BLaER1 treated with 17β-estradiol and CSF1 and Interleukin-3, amounts not matched to agents 10 nM and 100 nM (cell line): Measurements from ENCODE around the gene PAOX.
A peak's percentile ranks its signal among the peaks of the same experiment; 100 is the strongest.

Experiments
- H3K27ac ChIP-seq, 11 experiments: shearing (Covaris generic); formaldehyde crosslinking; 2 replicates each; pipeline ENCODE4 v1.8.1; 2022
- H3K27me3 ChIP-seq, 11 experiments: shearing (Covaris generic); formaldehyde crosslinking; 2 replicates each; pipeline ENCODE4 v1.8.1; 2022
- H3K36me3 ChIP-seq, 11 experiments: shearing (Covaris generic); formaldehyde crosslinking; 2 replicates each; pipeline ENCODE4 v1.8.1; 2022
- H3K4me1 ChIP-seq, 10 experiments: shearing (Covaris generic); formaldehyde crosslinking; 2 replicates each; pipeline ENCODE4 v1.8.1; 2022
- H3K4me2 ChIP-seq, 11 experiments: shearing (Covaris generic); formaldehyde crosslinking; 2 replicates each; pipeline ENCODE4 v1.8.1; 2022
- H3K4me3 ChIP-seq, 10 experiments: shearing (Covaris generic); formaldehyde crosslinking; 2 replicates each; pipeline ENCODE4 v1.8.1; 2022
- H3K9ac ChIP-seq, 11 experiments: shearing (Covaris generic); formaldehyde crosslinking; 2 replicates each; pipeline ENCODE4 v1.8.1; 2022
- H3K9me3 ChIP-seq, 11 experiments: shearing (Covaris generic); formaldehyde crosslinking; replicated peaks in 1 of 11; 2 replicates each; pipeline ENCODE4 v1.8.1; 2022
- H4K20me1 ChIP-seq, 11 experiments: shearing (Covaris generic); formaldehyde crosslinking; 2 replicates each; pipeline ENCODE4 v1.8.1; 2022
- Cebpa-rat ChIP-seq, 11 experiments: shearing (Covaris generic); IDR thresholded peaks; 2 replicates each; pipeline ENCODE4 v1.8.1; 2022

The PAOX gene

GRCh38 chr10:133351408-133352318 is 27.4 kb upstream of the PAOX start:
- Histone ChIP-seq H3K4me1 (peaks cover 22 to 51% (median 43%) of the 10 kb centered on the region in 10 experiments), H3K27me3 (no peaks in the 10 kb centered on the region)

DNA sequence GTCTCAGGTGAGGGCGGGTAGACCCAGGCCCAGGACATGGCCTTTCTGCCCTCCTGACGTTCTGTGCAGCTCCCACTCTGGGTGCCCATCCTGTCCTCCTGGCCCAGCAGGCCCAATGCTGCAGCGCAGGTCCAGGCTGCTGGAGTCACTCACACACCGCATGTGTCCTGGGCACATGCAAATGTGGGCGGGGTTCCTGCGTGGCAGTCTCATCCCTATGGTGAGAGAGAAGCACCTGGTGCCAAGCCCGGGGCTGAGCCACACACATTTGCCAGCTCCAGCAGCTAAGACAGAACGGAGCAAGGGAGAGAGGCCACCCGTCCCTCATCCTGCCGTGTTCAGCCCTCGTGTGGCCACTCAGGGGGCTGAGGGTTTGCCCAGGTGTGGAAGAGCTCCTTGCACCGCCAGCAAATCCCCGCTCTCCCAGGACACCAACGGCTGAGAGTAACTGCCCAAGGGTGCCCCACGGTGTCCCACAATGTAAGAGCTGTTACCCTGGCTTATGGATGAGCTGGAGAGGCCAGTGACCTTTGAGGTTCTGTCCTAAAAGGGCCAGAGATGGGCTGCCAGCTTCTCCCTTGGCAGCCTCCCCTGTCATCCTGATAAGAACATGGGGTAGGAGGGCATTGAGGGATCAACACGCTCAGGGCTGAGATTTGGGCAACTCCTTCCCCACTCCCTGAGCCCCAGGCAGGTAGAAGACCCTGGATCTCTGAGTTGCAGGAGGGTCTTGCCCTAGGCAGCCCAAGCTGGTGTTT is 25.7 kb upstream of the PAOX start:
- no peaks in the 10 kb centered on the region for H3K27me3 ChIP-seq
- peaks cover 25 to 41% (median 36%) of the 10 kb centered on the region in 10 experiments for H3K4me1 ChIP-seq
- no peak for TF ChIP-seq Cebpa-rat (IDR thresholded peaks at IDR 0.05)
- H3K4me2 ChIP-seq = no peak overlapping the region
- peaks cover 0 to 26% (median 15%) of the 10 kb centered on the region in 11 experiments; a peak in 13 of 22 replicates for H3K36me3 ChIP-seq
- no peak overlapping the region for H3K4me3 ChIP-seq
- H4K20me1 ChIP-seq = peaks cover 10 to 73% (median 32%) of the 10 kb centered on the region in 11 experiments; a peak in 16 of 22 replicates
- no peak overlapping the region for H3K27ac ChIP-seq
- no peaks in the 10 kb centered on the region for H3K9me3 ChIP-seq
- no peak overlapping the region for H3K9ac ChIP-seq

More at GRCh38 chr10:133351408-133352318, 27.4 kb upstream of the PAOX start:
- TF ChIP-seq Cebpa-rat (IDR thresholded peaks at IDR 0.05) = no peak
- Histone ChIP-seq H3K27ac (no peak overlapping the region), H4K20me1 (peaks cover 9 to 72% (median 30%) of the 10 kb centered on the region in 11 experiments; a peak in 16 of 22 replicates), H3K4me2 (peak overlapping the region in 6 of 11 experiments; percentile 5 to 41 (median 22); a peak in 5 of 22 replicates), H3K4me3 (no peak overlapping the region), H3K36me3 (peaks cover 0 to 26% (median 15%) of the 10 kb centered on the region in 11 experiments; a peak in 13 of 22 replicates), H3K9me3 (no peaks in the 10 kb centered on the region), H3K9ac (no peak overlapping the region)

DNA sequence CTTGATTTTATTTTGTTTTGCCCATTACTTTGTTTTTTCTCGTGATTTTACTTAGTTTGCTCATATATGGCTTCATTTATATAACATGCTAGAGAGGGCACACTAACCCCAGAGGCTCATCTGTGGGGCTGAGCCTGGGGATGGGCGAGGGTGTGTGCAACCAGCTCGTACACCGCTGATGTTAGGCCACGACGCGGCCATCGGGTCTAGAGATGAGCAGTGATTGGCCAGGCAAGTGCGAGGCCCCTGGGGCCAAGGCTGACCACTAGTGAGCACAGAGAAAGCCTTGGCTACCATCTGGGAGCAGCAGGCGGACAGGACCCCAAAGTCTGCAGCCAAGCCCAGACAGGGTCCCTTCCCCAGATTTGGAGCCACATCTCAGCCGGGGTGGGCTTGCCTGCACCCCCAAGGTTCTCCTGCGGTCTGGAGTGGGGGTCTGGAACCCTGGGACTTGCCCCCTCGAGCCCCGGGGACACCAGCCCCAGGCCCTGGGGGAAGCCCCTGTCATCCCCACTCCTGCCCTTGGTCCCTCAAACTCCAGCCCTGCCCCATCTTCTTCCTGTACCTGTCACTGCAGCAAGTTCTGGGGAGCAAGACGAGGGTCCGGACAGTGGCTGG is 25.0 kb upstream of the PAOX start:
- no peak for TF ChIP-seq Cebpa-rat (IDR thresholded peaks at IDR 0.05)
- Histone ChIP-seq H3K4me3 (no peak overlapping the region), H4K20me1 (peaks cover 10 to 73% (median 32%) of the 10 kb centered on the region in 11 experiments; a peak in 16 of 22 replicates), H3K9ac (peak overlapping the region in 2 of 11 experiments; percentile 1 to 94; a peak in 1 of 22 replicates), H3K27me3 (no peaks in the 10 kb centered on the region), H3K4me1 (peaks cover 25 to 41% (median 36%) of the 10 kb centered on the region in 10 experiments), H3K9me3 (no peaks in the 10 kb centered on the region), H3K36me3 (peaks cover 0 to 26% (median 15%) of the 10 kb centered on the region in 11 experiments; a peak in 13 of 22 replicates), H3K4me2 (peak overlapping the region in 6 of 11 experiments; percentile 99 to 100 (median 100); a peak in 7 of 22 replicates), H3K27ac (peak overlapping the region in 2 of 11 experiments; percentile 94; a peak in 1 of 22 replicates)

DNA sequence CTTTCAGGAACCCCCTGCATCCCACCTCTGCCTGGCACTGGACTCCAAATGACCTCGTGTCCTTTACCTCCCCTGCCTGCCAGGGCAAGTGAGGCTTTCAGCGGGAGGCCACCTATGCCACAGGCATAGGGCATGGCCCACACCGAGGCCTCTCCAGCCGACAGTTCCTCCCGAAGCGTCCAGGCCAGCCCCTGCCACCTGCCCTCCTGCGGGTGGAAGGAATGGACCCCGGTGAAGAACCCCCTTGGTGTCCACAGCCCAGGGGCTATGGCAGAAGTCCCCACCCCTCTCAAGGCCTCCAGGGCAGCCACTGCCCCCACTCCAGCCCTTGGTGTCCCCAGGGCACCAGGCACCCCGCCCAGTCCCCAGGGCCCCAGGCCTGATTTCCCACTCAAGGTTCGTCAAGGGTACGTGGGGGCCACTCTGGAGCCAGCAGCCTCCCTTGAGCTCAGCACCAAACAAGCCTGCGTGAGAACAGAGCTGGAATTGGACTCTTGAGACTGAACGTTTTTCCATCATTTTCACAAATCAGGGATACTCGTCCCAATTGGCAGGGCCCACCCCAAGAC is 24.3 kb upstream of the PAOX start:
- peak overlapping the region in 7 of 11 experiments; percentile 6 to 94 (median 89); a peak in 11 of 22 replicates for H3K27ac ChIP-seq
- H3K4me1 ChIP-seq = peaks cover 25 to 41% (median 36%) of the 10 kb centered on the region in 10 experiments
- peaks cover 10 to 69% (median 32%) of the 10 kb centered on the region in 11 experiments; a peak in 16 of 22 replicates for H4K20me1 ChIP-seq
- H3K27me3 ChIP-seq = no peaks in the 10 kb centered on the region
- no peak for TF ChIP-seq Cebpa-rat (IDR thresholded peaks at IDR 0.05)
- H3K9ac ChIP-seq = peak overlapping the region in 9 of 11 experiments; percentile 1 to 94 (median 88); a peak in 13 of 22 replicates
- peak overlapping the region in 4 of 10 experiments; percentile 78 to 85 (median 81); a peak in 3 of 20 replicates for H3K4me3 ChIP-seq
- peak overlapping the region; percentile 99 to 100 (median 100) for H3K4me2 ChIP-seq
- peaks cover 0 to 26% (median 15%) of the 10 kb centered on the region in 11 experiments; a peak in 13 of 22 replicates for H3K36me3 ChIP-seq
- no peaks in the 10 kb centered on the region for H3K9me3 ChIP-seq

DNA sequence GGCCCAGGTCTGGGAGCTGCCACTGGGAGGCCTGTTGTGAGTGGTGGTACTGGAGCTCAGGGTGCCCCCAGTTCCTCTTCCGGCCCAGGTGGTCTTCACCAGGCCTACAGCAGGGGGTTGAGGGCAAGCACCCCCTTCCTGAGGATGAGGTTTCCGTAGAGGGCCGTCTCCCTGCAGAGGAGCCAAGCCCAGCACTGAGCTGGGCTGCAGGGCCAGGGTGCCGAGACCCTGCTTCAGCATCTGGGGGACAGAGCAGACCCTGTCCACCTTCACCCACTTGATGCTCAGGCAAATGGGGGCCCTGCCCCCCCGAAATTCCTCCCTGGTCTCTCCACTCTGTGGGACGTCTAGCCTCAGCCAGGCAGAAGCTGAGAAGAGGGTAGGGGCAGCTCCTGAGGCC is 23.8 kb upstream of the PAOX start:
- Histone ChIP-seq H3K4me2 (peak overlapping the region; percentile 99 to 100 (median 100)), H3K4me3 (peak overlapping the region in 8 of 10 experiments; percentile 73 to 85 (median 79); a peak in 10 of 20 replicates), H3K36me3 (peaks cover 0 to 26% (median 15%) of the 10 kb centered on the region in 11 experiments; a peak in 13 of 22 replicates), H4K20me1 (peaks cover 10 to 64% (median 32%) of the 10 kb centered on the region in 11 experiments; a peak in 16 of 22 replicates), H3K27me3 (no peaks in the 10 kb centered on the region), H3K9ac (peak overlapping the region; percentile 16 to 94 (median 88); a peak in 15 of 22 replicates), H3K27ac (peak overlapping the region in 8 of 11 experiments; percentile 6 to 94 (median 91); a peak in 12 of 22 replicates), H3K4me1 (peaks cover 25 to 41% (median 36%) of the 10 kb centered on the region in 10 experiments), H3K9me3 (no peaks in the 10 kb centered on the region)
- no peak for TF ChIP-seq Cebpa-rat (IDR thresholded peaks at IDR 0.05)

- no peaks in the 10 kb centered on the region for H3K9me3 ChIP-seq
- H4K20me1 ChIP-seq = peaks cover 10 to 57% (median 32%) of the 10 kb centered on the region in 11 experiments; a peak in 16 of 22 replicates
- peak overlapping the region; percentile 84 to 94 (median 92); a peak in 21 of 22 replicates for H3K9ac ChIP-seq
- H3K4me2 ChIP-seq = peak overlapping the region; percentile 99 to 100 (median 100)
- no peaks in the 10 kb centered on the region for H3K27me3 ChIP-seq
- no peak for TF ChIP-seq Cebpa-rat (IDR thresholded peaks at IDR 0.05)
- peaks cover 28 to 43% (median 36%) of the 10 kb centered on the region in 10 experiments for H3K4me1 ChIP-seq
- peak overlapping the region in 10 of 11 experiments; percentile 8 to 94 (median 92); a peak in 13 of 22 replicates for H3K27ac ChIP-seq
- H3K36me3 ChIP-seq = peaks cover 0 to 26% (median 15%) of the 10 kb centered on the region in 11 experiments; a peak in 13 of 22 replicates
- H3K4me3 ChIP-seq = peak overlapping the region; percentile 64 to 85 (median 76); a peak in 19 of 20 replicates
Observed at GRCh38 chr10:133355991-133356390, 23.1 kb upstream of the PAOX start.

- Histone ChIP-seq H3K4me1 (peaks cover 35 to 43% (median 40%) of the 10 kb centered on the region in 10 experiments), H3K9me3 (no peaks in the 10 kb centered on the region), H3K9ac (peak overlapping the region; percentile 84 to 94 (median 92)), H3K27me3 (no peaks in the 10 kb centered on the region), H4K20me1 (peaks cover 10 to 50% (median 32%) of the 10 kb centered on the region in 11 experiments; a peak in 16 of 22 replicates), H3K4me2 (peak overlapping the region; percentile 99 to 100 (median 100)), H3K27ac (peak overlapping the region; percentile 81 to 94 (median 91)), H3K4me3 (peak overlapping the region; percentile 64 to 85 (median 76)), H3K36me3 (peaks cover 0 to 26% (median 15%) of the 10 kb centered on the region in 11 experiments; a peak in 13 of 22 replicates)
- no peak for TF ChIP-seq Cebpa-rat (IDR thresholded peaks at IDR 0.05)
Observed at GRCh38 chr10:133356549-133357284, 22.3 kb upstream of the PAOX start.
